Measurements from ENCODE around the gene IFT122.

IFT122 gene

DNA sequence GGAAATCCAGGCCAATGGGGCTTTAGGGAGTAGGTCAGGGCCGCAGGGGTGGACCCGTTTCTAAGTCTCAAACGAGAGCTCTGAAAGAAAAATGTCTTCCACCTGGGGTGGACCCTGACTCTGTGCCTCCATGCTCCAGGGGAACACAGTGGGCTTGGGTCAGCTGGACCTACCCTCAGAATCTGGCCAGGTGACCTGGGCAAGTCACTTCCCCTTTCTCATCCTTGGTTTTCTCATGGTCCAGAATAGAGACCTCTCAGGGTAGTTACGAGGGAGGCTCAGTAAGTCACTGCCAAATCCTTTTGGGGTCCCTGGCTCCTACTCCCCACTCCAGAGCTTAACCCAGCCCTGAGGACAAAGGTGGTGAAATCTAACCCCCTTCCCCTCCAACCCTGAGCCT lies 37.4 kb upstream of the IFT122 start:
- WGBS (ENCODE audit: extremely low coverage, insufficient coverage, low lambda C conversion rate): no CpG with 5 or more reads among the region's 4 CpGs
- no peak overlapping the region for H3K18ac ChIP-seq (ENCODE audit: low read length)
- no peak overlapping the region for H3K27ac ChIP-seq (ENCODE audit: low read depth, low read length)
- no peaks in the 10 kb centered on the region for H3K27me3 ChIP-seq (ENCODE audit: insufficient read depth, low read length, poor library complexity)
- H3K56ac ChIP-seq (ENCODE audit: low read length): no peak overlapping the region
- H4K5ac ChIP-seq (ENCODE audit: low read length): no peak overlapping the region
- DNase-seq: no peak
- no peak overlapping the region for H3K4ac ChIP-seq (ENCODE audit: low read depth, low read length)
- no peak overlapping the region for H3K23ac ChIP-seq (ENCODE audit: low read length)
- H3K36me3 ChIP-seq (ENCODE audit: control insufficient read depth, insufficient read depth, low read length): no peaks in the 10 kb centered on the region
- H3K4me1 ChIP-seq (ENCODE audit: control insufficient read depth, low read depth, low read length): peaks cover 5% of the 10 kb centered on the region
- H3K4me2 ChIP-seq (ENCODE audit: low read length): no peak overlapping the region
- H2BK120ac ChIP-seq (ENCODE audit: low read depth, low read length): no peak overlapping the region
- no peak overlapping the region for H3K9ac ChIP-seq (ENCODE audit: low read length)
- no peak overlapping the region for H2AK5ac ChIP-seq (ENCODE audit: low read length)
- H2BK5ac ChIP-seq (ENCODE audit: low read length): no peak overlapping the region
- no peak overlapping the region for H4K8ac ChIP-seq (ENCODE audit: low read depth, low read length)
- H3K79me1 ChIP-seq (ENCODE audit: low read length): peaks cover 7% of the 10 kb centered on the region
- no peak overlapping the region for H2BK15ac ChIP-seq (replicated peaks; ENCODE audit: low read depth)
- H3K79me2 ChIP-seq (ENCODE audit: control insufficient read depth, insufficient read depth, low read length): peaks cover 16% of the 10 kb centered on the region
- no peak overlapping the region for H3K4me3 ChIP-seq (ENCODE audit: low read length)

DNA sequence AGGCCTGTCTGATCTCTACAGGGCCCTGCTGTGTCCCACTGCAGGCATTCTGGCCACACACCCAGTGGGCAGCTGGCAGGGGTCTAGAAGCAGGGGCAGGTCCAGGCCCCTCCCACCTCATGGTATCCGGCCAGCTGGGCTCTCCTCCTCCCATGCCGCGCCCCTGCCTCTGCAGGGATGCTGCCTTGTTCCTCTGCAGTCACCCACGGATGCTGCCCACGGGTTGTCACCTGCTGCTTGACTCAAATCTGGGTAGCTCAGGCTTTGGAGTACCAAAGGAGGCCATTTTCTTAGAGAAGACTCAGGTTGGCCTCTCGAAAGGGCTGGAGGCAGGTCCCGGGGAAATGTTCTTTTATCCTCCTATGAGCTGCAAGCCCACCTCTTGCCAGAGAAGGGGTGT lies 36.6 kb upstream of the IFT122 start:
- Histone ChIP-seq H3K23ac (ENCODE audit: low read length) (no peak overlapping the region), H3K9ac (ENCODE audit: low read length) (no peak overlapping the region), H3K56ac (ENCODE audit: low read length) (no peak overlapping the region), H3K18ac (ENCODE audit: low read length) (no peak overlapping the region), H3K27me3 (ENCODE audit: insufficient read depth, low read length, poor library complexity) (no peaks in the 10 kb centered on the region), H3K79me1 (ENCODE audit: low read length) (peaks cover 3% of the 10 kb centered on the region), H3K4me1 (ENCODE audit: control insufficient read depth, low read depth, low read length) (no peaks in the 10 kb centered on the region), H3K4me2 (ENCODE audit: low read length) (no peak overlapping the region), H4K8ac (ENCODE audit: low read depth, low read length) (no peak overlapping the region), H3K4ac (ENCODE audit: low read depth, low read length) (no peak overlapping the region), H3K79me2 (ENCODE audit: control insufficient read depth, insufficient read depth, low read length) (peaks cover 7% of the 10 kb centered on the region), H3K27ac (ENCODE audit: low read depth, low read length) (no peak overlapping the region), H3K4me3 (ENCODE audit: low read length) (no peak overlapping the region), H2BK5ac (ENCODE audit: low read length) (no peak overlapping the region), H2AK5ac (ENCODE audit: low read length) (no peak overlapping the region), H2BK15ac (replicated peaks; ENCODE audit: low read depth) (no peak overlapping the region), H3K36me3 (ENCODE audit: control insufficient read depth, insufficient read depth, low read length) (no peaks in the 10 kb centered on the region), H2BK120ac (ENCODE audit: low read depth, low read length) (no peak overlapping the region), H4K5ac (ENCODE audit: low read length) (no peak overlapping the region)
- no CpG with 5 or more reads among the region's 7 CpGs for WGBS (ENCODE audit: extremely low coverage, insufficient coverage, low lambda C conversion rate)
- DNase-seq: no peak

DNA sequence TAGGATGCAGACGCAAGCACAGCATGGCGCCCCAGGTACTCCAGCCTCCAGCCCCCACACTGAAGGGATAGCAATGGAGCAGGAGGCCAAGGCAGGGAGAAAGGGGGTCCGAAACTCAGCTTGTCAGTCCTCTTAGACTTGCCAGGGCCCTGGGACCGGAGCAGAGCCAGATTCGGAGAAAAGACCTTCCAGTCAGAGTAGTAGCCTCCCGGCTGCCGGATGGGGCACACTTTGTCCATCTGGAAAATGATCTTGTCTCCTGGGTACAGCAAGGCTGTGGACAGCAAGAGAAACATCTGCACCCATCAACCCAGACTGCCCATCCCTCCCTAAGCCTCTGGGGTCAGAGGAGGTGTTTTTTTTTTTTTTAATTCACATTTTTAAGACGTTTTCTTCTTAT lies 35.9 kb upstream of the IFT122 start:
- no peak overlapping the region for H3K56ac ChIP-seq (ENCODE audit: low read length)
- no peak overlapping the region for H4K5ac ChIP-seq (ENCODE audit: low read length)
- H3K27me3 ChIP-seq (ENCODE audit: insufficient read depth, low read length, poor library complexity): no peaks in the 10 kb centered on the region
- H3K36me3 ChIP-seq (ENCODE audit: control insufficient read depth, insufficient read depth, low read length): no peaks in the 10 kb centered on the region
- no peak overlapping the region for H2BK5ac ChIP-seq (ENCODE audit: low read length)
- no peak overlapping the region for H2AK5ac ChIP-seq (ENCODE audit: low read length)
- H3K18ac ChIP-seq (ENCODE audit: low read length): no peak overlapping the region
- H3K79me1 ChIP-seq (ENCODE audit: low read length): no peaks in the 10 kb centered on the region
- H2BK15ac ChIP-seq (replicated peaks; ENCODE audit: low read depth): no peak overlapping the region
- H3K4ac ChIP-seq (ENCODE audit: low read depth, low read length): no peak overlapping the region
- WGBS (ENCODE audit: extremely low coverage, insufficient coverage, low lambda C conversion rate): no CpG with 5 or more reads among the region's 8 CpGs
- DNase-seq: no peak
- H3K23ac ChIP-seq (ENCODE audit: low read length): no peak overlapping the region
- H3K4me2 ChIP-seq (ENCODE audit: low read length): no peak overlapping the region
- no peak overlapping the region for H4K8ac ChIP-seq (ENCODE audit: low read depth, low read length)
- H3K4me3 ChIP-seq (ENCODE audit: low read length): no peak overlapping the region
- no peak overlapping the region for H3K9ac ChIP-seq (ENCODE audit: low read length)
- peaks cover under 1% of the 10 kb centered on the region for H3K79me2 ChIP-seq (ENCODE audit: control insufficient read depth, insufficient read depth, low read length)
- no peaks in the 10 kb centered on the region for H3K4me1 ChIP-seq (ENCODE audit: control insufficient read depth, low read depth, low read length)
- H3K27ac ChIP-seq (ENCODE audit: low read depth, low read length): no peak overlapping the region
- H2BK120ac ChIP-seq (ENCODE audit: low read depth, low read length): no peak overlapping the region

DNA sequence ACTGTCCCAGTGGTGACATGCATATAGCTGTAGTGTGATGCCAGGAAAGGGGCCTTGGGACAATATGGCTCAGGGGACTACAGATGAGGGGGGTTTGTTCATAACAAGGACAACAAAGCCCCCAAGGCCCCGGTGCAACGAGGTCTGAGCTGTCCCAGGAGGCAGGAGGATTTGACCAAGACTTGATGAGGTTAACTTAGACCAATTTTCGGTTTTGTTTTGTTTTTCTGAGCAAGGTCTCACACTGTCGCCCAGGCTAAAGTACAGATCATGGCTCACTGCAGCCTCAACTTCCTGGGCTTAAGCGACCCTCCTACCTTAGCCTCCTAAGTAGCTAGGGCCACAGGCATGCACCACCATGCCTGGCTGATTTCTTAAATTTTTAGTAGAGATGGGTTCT lies 35.4 kb upstream of the IFT122 start:
- no peak overlapping the region for H3K18ac ChIP-seq (ENCODE audit: low read length)
- DNase-seq: no peak
- no peak overlapping the region for H4K8ac ChIP-seq (ENCODE audit: low read depth, low read length)
- H3K9ac ChIP-seq (ENCODE audit: low read length): no peak overlapping the region
- no peaks in the 10 kb centered on the region for H3K79me1 ChIP-seq (ENCODE audit: low read length)
- H2BK15ac ChIP-seq (replicated peaks; ENCODE audit: low read depth): no peak overlapping the region
- no peak overlapping the region for H3K23ac ChIP-seq (ENCODE audit: low read length)
- no peak overlapping the region for H3K4me2 ChIP-seq (ENCODE audit: low read length)
- no peak overlapping the region for H2AK5ac ChIP-seq (ENCODE audit: low read length)
- H3K56ac ChIP-seq (ENCODE audit: low read length): no peak overlapping the region
- H3K36me3 ChIP-seq (ENCODE audit: control insufficient read depth, insufficient read depth, low read length): no peaks in the 10 kb centered on the region
- H3K4me1 ChIP-seq (ENCODE audit: control insufficient read depth, low read depth, low read length): no peaks in the 10 kb centered on the region
- no peaks in the 10 kb centered on the region for H3K27me3 ChIP-seq (ENCODE audit: insufficient read depth, low read length, poor library complexity)
- no CpG with 5 or more reads among the region's 5 CpGs for WGBS (ENCODE audit: extremely low coverage, insufficient coverage, low lambda C conversion rate)
- no peak overlapping the region for H2BK120ac ChIP-seq (ENCODE audit: low read depth, low read length)
- H3K27ac ChIP-seq (ENCODE audit: low read depth, low read length): no peak overlapping the region
- no peak overlapping the region for H3K4ac ChIP-seq (ENCODE audit: low read depth, low read length)
- no peaks in the 10 kb centered on the region for H3K79me2 ChIP-seq (ENCODE audit: control insufficient read depth, insufficient read depth, low read length)
- no peak overlapping the region for H3K4me3 ChIP-seq (ENCODE audit: low read length)
- no peak overlapping the region for H4K5ac ChIP-seq (ENCODE audit: low read length)
- H2BK5ac ChIP-seq (ENCODE audit: low read length): no peak overlapping the region

DNA sequence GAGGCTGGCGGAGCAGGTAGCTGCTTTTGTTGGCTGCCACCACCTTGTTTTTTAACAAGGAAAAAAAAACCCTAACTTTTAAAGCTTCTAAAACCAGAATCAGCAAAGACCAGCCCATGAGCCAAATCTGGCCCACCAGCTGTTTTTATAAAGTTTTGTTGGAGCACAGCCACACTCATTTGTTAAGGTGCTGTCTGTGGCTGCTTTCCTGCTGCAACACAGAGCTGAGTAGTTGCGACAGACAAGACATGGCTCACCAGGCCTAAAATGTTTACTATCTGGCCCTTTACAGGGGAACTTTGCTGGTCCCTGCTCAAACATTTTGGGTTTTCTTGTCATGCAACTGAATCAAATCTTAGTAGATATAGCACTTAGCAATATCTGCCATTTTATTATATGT lies 30.5 kb upstream of the IFT122 start:
- Histone ChIP-seq H2BK120ac (ENCODE audit: low read depth, low read length) (no peak overlapping the region), H3K4me1 (ENCODE audit: control insufficient read depth, low read depth, low read length) (no peaks in the 10 kb centered on the region), H3K23ac (ENCODE audit: low read length) (no peak overlapping the region), H2AK5ac (ENCODE audit: low read length) (no peak overlapping the region), H3K4me3 (ENCODE audit: low read length) (no peak overlapping the region), H2BK5ac (ENCODE audit: low read length) (no peak overlapping the region), H4K5ac (ENCODE audit: low read length) (no peak overlapping the region), H3K4me2 (ENCODE audit: low read length) (no peak overlapping the region), H4K8ac (ENCODE audit: low read depth, low read length) (no peak overlapping the region), H3K56ac (ENCODE audit: low read length) (no peak overlapping the region), H3K27me3 (ENCODE audit: insufficient read depth, low read length, poor library complexity) (no peaks in the 10 kb centered on the region), H3K79me2 (ENCODE audit: control insufficient read depth, insufficient read depth, low read length) (no peaks in the 10 kb centered on the region), H3K36me3 (ENCODE audit: control insufficient read depth, insufficient read depth, low read length) (no peaks in the 10 kb centered on the region), H2BK15ac (replicated peaks; ENCODE audit: low read depth) (no peak overlapping the region), H3K4ac (ENCODE audit: low read depth, low read length) (no peak overlapping the region), H3K27ac (ENCODE audit: low read depth, low read length) (no peak overlapping the region), H3K9ac (ENCODE audit: low read length) (no peak overlapping the region), H3K79me1 (ENCODE audit: low read length) (no peaks in the 10 kb centered on the region), H3K18ac (ENCODE audit: low read length) (no peak overlapping the region)
- WGBS (ENCODE audit: extremely low coverage, insufficient coverage, low lambda C conversion rate): no CpG with 5 or more reads among the region's 2 CpGs
- no peak for DNase-seq

DNA sequence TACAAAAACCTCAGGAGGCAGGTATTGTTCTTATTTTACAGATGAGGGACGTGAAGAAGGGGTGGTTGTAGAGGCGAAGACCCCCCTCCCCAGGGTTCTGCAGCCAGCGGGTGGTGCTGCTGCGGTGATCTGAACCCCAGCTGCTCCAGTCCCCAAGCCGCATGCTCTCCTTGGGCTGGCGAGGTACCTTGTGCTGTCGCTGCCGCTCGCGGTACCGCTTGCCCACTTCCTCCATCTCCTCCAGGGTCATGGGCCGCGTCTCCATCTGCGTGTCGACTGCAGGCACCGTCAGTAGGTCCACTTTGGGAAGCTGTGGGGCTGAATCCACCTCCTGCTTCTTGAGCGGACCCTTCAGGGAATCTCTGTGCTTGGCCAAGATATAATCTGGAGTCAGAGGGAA lies 29.1 kb upstream of the IFT122 start:
- Histone ChIP-seq H3K4ac (ENCODE audit: low read depth, low read length) (no peak overlapping the region), H3K79me1 (ENCODE audit: low read length) (no peaks in the 10 kb centered on the region), H3K79me2 (ENCODE audit: control insufficient read depth, insufficient read depth, low read length) (no peaks in the 10 kb centered on the region), H2AK5ac (ENCODE audit: low read length) (no peak overlapping the region), H3K18ac (ENCODE audit: low read length) (no peak overlapping the region), H2BK120ac (ENCODE audit: low read depth, low read length) (no peak overlapping the region), H3K56ac (ENCODE audit: low read length) (no peak overlapping the region), H3K27me3 (ENCODE audit: insufficient read depth, low read length, poor library complexity) (no peaks in the 10 kb centered on the region), H3K4me1 (ENCODE audit: control insufficient read depth, low read depth, low read length) (no peaks in the 10 kb centered on the region), H2BK5ac (ENCODE audit: low read length) (no peak overlapping the region), H4K8ac (ENCODE audit: low read depth, low read length) (no peak overlapping the region), H3K36me3 (ENCODE audit: control insufficient read depth, insufficient read depth, low read length) (no peaks in the 10 kb centered on the region), H3K9ac (ENCODE audit: low read length) (no peak overlapping the region), H3K27ac (ENCODE audit: low read depth, low read length) (no peak overlapping the region), H4K5ac (ENCODE audit: low read length) (no peak overlapping the region), H3K4me2 (ENCODE audit: low read length) (no peak overlapping the region), H3K4me3 (ENCODE audit: low read length) (no peak overlapping the region), H2BK15ac (replicated peaks; ENCODE audit: low read depth) (no peak overlapping the region), H3K23ac (ENCODE audit: low read length) (no peak overlapping the region)
- WGBS (ENCODE audit: extremely low coverage, insufficient coverage, low lambda C conversion rate): no CpG with 5 or more reads among the region's 17 CpGs
- no peak for DNase-seq

All from mesendoderm (in vitro differentiated cells).